GM12878 (cell line): Measurements from ENCODE around the gene ECM2.

Experiments
- GABPA ChIP-seq: IDR thresholded peaks from 2 replicates; pipeline ENCODE4 v1.6.1; 2014; ENCODE audit warnings: antibody characterized with exemption, low read depth, mild to moderate bottlenecking, inconsistent platforms
- IRF4 ChIP-seq: IDR thresholded peaks from 2 replicates; pipeline ENCODE4 v1.6.1; 2011; ENCODE audit warnings: low read depth, low read length
- MXI1 ChIP-seq: fragments of 150-350 bp; IDR thresholded peaks from 2 replicates; pipeline ENCODE4 v1.6.1; 2011; ENCODE audit warnings: low read depth, mild to moderate bottlenecking, inconsistent platforms, low read length, improper control_type of control experiment
- POLR2A ChIP-seq: IDR thresholded peaks from 2 replicates; pipeline ENCODE4 v1.6.1; 2011; ENCODE audit warnings: low read depth, mild to moderate bottlenecking, low read length
- ZSCAN29 ChIP-seq: fragments of 450-650 bp; IDR thresholded peaks from 2 replicates; pipeline ENCODE4 v1.6.1; 2017; ENCODE audit warnings: mild to moderate bottlenecking, moderate library complexity
- TF ChIP-seq, protein P1 (sequence below): fragments of 450-650 bp; formaldehyde crosslinking; IDR thresholded peaks from 2 replicates; pipeline ENCODE4 v1.4.0; 2022; ENCODE audit warnings: mild to moderate bottlenecking, moderate library complexity
- TF ChIP-seq, protein P2 (sequence below): fragments of 450-650 bp; IDR thresholded peaks from 2 replicates; pipeline ENCODE4 v1.6.1; 2017; ENCODE audit warnings: antibody characterized with exemption, mild to moderate bottlenecking, moderate library complexity
- TF ChIP-seq, protein P3 (sequence below), 3 experiments: IDR thresholded peaks in 2 of 3; conservative IDR thresholded peaks in 1 of 3; 2 replicates each; pipeline ENCODE4 v1.5.1; 2011; ENCODE audit warnings: low read depth in 3 of 3, low read length in 3 of 3, mild to moderate bottlenecking in 3 of 3, control low read depth in 2 of 3, moderate library complexity in 2 of 3, inconsistent platforms in 1 of 3, mixed read lengths in 1 of 3; ENCODE audit not compliant: control insufficient read depth in 2 of 3, insufficient read depth in 1 of 3; ENCODE audit errors: extremely low read depth in 1 of 3
- TF ChIP-seq, protein P4 (sequence below): fragments of 450-650 bp; IDR thresholded peaks from 2 replicates; pipeline ENCODE4 v1.6.1; 2017; ENCODE audit warnings: mild to moderate bottlenecking
- TF ChIP-seq, protein P5 (sequence below): fragments of 150-350 bp; IDR thresholded peaks from 2 replicates; pipeline ENCODE4 v1.6.1; 2016; ENCODE audit warnings: low read depth, low read length

DNA sequence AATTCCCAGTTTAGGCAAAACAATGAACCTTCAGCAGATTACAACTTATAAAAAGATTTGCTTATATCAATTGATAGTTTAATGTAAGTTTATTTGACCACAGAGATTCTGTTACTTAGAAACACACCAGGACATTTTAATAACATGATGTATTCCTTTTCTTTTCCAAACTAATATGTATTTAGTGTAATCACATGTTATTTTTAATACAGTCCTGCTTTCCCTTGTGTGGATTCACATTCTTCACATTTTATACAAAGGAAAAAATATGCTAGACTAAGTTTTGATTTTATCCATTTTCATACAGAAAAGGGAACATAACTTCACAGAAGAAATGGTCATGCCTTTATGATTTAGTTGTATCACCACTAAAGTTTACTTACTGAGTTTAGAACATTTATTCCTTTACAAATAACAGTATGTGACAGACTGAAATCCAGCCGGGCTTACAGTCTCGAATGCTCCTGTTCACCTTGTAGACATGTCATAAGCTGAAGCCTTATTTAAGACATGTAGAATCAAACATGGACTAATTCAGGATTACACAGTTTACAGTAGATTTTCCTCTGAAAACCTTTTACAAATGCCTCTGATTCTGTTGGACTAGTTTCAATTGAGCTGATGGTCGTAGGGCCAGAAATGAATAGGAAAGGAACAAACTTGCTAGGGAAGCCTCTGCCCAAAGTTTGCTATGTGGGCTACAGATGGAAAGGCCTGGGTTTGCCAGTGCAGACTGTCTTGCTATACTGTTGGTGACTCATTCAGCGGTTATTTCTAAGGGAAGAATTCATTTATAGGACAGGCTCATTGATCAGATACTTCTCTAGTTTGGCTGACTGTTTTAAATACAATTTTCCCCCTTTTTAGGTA lies 46.9 kb downstream of the ECM2 start:
- TF ChIP-seq, protein P1, sequence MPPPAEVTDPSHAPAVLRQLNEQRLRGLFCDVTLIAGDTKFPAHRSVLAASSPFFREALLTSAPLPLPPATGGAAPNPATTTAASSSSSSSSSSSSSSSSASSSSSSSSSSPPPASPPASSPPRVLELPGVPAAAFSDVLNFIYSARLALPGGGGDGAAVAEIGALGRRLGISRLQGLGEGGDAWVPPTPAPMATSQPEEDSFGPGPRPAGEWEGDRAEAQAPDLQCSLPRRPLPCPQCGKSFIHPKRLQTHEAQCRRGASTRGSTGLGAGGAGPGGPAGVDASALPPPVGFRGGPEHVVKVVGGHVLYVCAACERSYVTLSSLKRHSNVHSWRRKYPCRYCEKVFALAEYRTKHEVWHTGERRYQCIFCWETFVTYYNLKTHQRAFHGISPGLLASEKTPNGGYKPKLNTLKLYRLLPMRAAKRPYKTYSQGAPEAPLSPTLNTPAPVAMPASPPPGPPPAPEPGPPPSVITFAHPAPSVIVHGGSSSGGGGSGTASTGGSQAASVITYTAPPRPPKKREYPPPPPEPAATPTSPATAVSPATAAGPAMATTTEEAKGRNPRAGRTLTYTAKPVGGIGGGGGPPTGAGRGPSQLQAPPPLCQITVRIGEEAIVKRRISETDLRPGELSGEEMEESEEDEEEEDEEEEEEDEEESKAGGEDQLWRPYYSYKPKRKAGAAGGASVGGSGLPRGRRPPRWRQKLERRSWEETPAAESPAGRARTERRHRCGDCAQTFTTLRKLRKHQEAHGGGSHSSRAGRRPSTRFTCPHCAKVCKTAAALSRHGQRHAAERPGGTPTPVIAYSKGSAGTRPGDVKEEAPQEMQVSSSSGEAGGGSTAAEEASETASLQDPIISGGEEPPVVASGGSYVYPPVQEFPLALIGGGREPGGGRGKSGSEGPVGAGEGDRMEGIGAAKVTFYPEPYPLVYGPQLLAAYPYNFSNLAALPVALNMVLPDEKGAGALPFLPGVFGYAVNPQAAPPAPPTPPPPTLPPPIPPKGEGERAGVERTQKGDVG (CRISPR knock-in tag), result no peak
- TF ChIP-seq GABPA (no peak), IRF4 (no peak), MXI1 (no peak), POLR2A (no peak), ZSCAN29 (no peak)
- TF ChIP-seq, protein P2, sequence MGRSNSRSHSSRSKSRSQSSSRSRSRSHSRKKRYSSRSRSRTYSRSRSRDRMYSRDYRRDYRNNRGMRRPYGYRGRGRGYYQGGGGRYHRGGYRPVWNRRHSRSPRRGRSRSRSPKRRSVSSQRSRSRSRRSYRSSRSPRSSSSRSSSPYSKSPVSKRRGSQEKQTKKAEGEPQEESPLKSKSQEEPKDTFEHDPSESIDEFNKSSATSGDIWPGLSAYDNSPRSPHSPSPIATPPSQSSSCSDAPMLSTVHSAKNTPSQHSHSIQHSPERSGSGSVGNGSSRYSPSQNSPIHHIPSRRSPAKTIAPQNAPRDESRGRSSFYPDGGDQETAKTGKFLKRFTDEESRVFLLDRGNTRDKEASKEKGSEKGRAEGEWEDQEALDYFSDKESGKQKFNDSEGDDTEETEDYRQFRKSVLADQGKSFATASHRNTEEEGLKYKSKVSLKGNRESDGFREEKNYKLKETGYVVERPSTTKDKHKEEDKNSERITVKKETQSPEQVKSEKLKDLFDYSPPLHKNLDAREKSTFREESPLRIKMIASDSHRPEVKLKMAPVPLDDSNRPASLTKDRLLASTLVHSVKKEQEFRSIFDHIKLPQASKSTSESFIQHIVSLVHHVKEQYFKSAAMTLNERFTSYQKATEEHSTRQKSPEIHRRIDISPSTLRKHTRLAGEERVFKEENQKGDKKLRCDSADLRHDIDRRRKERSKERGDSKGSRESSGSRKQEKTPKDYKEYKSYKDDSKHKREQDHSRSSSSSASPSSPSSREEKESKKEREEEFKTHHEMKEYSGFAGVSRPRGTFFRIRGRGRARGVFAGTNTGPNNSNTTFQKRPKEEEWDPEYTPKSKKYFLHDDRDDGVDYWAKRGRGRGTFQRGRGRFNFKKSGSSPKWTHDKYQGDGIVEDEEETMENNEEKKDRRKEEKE, result no peak
- TF ChIP-seq, protein P3, sequence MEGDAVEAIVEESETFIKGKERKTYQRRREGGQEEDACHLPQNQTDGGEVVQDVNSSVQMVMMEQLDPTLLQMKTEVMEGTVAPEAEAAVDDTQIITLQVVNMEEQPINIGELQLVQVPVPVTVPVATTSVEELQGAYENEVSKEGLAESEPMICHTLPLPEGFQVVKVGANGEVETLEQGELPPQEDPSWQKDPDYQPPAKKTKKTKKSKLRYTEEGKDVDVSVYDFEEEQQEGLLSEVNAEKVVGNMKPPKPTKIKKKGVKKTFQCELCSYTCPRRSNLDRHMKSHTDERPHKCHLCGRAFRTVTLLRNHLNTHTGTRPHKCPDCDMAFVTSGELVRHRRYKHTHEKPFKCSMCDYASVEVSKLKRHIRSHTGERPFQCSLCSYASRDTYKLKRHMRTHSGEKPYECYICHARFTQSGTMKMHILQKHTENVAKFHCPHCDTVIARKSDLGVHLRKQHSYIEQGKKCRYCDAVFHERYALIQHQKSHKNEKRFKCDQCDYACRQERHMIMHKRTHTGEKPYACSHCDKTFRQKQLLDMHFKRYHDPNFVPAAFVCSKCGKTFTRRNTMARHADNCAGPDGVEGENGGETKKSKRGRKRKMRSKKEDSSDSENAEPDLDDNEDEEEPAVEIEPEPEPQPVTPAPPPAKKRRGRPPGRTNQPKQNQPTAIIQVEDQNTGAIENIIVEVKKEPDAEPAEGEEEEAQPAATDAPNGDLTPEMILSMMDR (IDR thresholded peaks at IDR 0.05 in 2 of 3, conservative IDR thresholded peaks at IDR 0.05 in 1 of 3; ENCODE audit: control insufficient read depth in 2 of 3, extremely low read depth in 1 of 3, insufficient read depth in 1 of 3, low read depth in 3 of 3, low read length in 3 of 3), result no peak
- TF ChIP-seq, protein P4, sequence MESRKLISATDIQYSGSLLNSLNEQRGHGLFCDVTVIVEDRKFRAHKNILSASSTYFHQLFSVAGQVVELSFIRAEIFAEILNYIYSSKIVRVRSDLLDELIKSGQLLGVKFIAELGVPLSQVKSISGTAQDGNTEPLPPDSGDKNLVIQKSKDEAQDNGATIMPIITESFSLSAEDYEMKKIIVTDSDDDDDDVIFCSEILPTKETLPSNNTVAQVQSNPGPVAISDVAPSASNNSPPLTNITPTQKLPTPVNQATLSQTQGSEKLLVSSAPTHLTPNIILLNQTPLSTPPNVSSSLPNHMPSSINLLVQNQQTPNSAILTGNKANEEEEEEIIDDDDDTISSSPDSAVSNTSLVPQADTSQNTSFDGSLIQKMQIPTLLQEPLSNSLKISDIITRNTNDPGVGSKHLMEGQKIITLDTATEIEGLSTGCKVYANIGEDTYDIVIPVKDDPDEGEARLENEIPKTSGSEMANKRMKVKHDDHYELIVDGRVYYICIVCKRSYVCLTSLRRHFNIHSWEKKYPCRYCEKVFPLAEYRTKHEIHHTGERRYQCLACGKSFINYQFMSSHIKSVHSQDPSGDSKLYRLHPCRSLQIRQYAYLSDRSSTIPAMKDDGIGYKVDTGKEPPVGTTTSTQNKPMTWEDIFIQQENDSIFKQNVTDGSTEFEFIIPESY, result no peak
- TF ChIP-seq, protein P5, sequence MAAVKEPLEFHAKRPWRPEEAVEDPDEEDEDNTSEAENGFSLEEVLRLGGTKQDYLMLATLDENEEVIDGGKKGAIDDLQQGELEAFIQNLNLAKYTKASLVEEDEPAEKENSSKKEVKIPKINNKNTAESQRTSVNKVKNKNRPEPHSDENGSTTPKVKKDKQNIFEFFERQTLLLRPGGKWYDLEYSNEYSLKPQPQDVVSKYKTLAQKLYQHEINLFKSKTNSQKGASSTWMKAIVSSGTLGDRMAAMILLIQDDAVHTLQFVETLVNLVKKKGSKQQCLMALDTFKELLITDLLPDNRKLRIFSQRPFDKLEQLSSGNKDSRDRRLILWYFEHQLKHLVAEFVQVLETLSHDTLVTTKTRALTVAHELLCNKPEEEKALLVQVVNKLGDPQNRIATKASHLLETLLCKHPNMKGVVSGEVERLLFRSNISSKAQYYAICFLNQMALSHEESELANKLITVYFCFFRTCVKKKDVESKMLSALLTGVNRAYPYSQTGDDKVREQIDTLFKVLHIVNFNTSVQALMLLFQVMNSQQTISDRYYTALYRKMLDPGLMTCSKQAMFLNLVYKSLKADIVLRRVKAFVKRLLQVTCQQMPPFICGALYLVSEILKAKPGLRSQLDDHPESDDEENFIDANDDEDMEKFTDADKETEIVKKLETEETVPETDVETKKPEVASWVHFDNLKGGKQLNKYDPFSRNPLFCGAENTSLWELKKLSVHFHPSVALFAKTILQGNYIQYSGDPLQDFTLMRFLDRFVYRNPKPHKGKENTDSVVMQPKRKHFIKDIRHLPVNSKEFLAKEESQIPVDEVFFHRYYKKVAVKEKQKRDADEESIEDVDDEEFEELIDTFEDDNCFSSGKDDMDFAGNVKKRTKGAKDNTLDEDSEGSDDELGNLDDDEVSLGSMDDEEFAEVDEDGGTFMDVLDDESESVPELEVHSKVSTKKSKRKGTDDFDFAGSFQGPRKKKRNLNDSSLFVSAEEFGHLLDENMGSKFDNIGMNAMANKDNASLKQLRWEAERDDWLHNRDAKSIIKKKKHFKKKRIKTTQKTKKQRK, result no peak
